Transverse colon (tissue), 4 donors: ENCODE measurements around the gene CEP57L1.

Experiments
- CTCF ChIP-seq, 5 experiments: fragments of 200-600 bp in 3 of 5; fragments of 450-650 bp in 2 of 5; sonication (generic) in 3 of 5; IDR thresholded peaks; 1 replicate in 2 of 5; 2 replicates in 3 of 5; pipeline ENCODE4 v1.5.1; 2016 to 2017; ENCODE audit warnings: antibody characterized with exemption in 5 of 5, inconsistent platforms in 3 of 5, mild to moderate bottlenecking in 2 of 5, moderate library complexity in 1 of 5
- POLR2AphosphoS5 ChIP-seq, 3 donors: sonication (generic); formaldehyde crosslinking; IDR thresholded peaks; one replicate each; pipeline ENCODE4 v1.6.1; 2016; ENCODE audit warnings: antibody characterized with exemption in 3 of 3

- no peak for TF ChIP-seq CTCF (IDR thresholded peaks at IDR 0.05)
- no peak for TF ChIP-seq POLR2AphosphoS5 (IDR thresholded peaks at IDR 0.05)
Observed at GRCh38 chr6:109074133-109074415, 21.2 kb upstream of the CEP57L1 start.
